Measurements from ENCODE around the gene KRT82.

The KRT82 gene

DNA sequence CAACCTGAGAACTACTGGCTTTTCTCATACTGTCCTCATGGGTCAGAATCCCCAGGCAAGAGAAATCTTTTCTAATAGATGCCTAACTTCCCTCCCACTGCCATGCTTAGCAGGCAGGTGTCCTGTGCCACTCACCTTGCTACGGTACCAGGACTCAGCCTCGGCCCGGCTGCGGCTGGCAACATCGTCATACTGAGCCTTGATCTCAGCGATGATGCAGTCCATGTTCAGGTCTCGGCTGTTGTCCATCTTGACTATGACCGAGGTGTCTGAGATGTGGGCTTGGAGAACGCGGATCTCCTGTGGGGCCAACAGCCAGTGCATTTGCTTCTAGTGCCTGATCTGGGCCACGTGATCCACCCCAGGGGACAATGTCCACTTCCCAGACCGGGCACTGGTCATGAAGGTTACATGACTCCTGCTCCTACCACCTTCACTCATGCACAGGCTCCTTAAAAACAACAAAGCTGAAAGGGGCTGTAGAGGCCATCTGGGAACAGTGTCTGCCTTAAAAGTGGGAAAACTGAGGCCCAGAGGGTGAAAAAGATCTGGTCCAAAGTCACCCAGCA lies 42.9 kb downstream of the KRT82 start:
- no peak overlapping the region for H3K4me3 ChIP-seq (ENCODE audit: control insufficient read depth, low read depth, low read length)
- TF ChIP-seq, protein P1, sequence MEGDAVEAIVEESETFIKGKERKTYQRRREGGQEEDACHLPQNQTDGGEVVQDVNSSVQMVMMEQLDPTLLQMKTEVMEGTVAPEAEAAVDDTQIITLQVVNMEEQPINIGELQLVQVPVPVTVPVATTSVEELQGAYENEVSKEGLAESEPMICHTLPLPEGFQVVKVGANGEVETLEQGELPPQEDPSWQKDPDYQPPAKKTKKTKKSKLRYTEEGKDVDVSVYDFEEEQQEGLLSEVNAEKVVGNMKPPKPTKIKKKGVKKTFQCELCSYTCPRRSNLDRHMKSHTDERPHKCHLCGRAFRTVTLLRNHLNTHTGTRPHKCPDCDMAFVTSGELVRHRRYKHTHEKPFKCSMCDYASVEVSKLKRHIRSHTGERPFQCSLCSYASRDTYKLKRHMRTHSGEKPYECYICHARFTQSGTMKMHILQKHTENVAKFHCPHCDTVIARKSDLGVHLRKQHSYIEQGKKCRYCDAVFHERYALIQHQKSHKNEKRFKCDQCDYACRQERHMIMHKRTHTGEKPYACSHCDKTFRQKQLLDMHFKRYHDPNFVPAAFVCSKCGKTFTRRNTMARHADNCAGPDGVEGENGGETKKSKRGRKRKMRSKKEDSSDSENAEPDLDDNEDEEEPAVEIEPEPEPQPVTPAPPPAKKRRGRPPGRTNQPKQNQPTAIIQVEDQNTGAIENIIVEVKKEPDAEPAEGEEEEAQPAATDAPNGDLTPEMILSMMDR (conservative IDR thresholded peaks at IDR 0.05; ENCODE audit: control insufficient read depth, insufficient read depth, low read depth, low read length): no peak
- no peak for DNase-seq (ENCODE audit: low read depth)

DNA sequence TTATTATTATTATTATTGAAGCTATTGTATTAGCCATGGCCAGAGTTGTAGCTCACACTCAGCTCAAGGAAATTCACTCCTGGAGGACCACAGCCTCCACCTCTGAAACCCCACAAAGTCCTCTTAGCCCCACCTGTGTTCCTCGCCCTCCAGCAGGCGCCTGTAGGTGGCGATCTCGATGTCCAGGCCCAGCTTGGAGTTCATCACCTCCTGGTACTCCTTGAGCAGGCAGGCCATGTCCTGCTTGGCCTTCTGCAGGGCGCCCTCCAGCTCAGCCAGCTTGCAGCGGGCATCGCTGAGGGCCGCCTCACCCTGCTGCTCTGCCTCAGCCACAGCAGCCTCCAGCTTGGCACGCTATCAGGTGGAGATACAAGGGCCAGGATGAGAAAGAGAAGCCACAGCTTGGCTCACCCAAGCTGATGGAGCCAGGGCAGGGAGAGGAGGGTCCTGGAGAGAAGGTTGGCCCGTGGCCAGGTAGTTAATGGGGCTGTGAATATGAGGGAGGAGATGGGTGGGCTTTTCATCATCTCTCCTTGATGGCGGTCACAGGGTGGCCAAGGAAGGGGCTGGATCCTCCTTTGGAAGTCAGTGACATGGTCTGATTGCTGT lies 43.9 kb downstream of the KRT82 start:
- TF ChIP-seq, protein P1 (conservative IDR thresholded peaks at IDR 0.05; ENCODE audit: control insufficient read depth, insufficient read depth, low read depth, low read length): peak; percentile 32
- no peak overlapping the region for H3K4me3 ChIP-seq (ENCODE audit: control insufficient read depth, low read depth, low read length)
- DNase-seq (ENCODE audit: low read depth): no peak

DNA sequence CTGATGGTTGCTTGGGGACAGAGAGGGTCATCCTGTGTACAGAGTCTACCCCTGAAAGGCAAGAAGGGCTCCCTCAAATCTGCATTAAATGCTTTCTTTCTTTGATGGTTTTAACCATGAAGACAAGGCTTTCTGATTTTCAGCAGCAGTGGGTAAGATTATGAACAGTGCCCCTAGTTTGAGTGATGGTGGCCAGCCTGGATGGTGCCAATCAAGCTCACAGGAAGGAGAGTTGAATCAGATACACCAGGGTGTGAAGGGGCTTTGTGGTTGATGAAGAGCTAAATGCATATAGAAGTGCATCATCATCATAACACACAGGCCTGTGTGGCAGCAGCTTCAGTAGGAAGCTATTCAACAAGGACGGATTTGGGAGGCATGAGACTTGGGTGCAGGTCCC lies 44.6 kb downstream of the KRT82 start:
- TF ChIP-seq, protein P1 (conservative IDR thresholded peaks at IDR 0.05; ENCODE audit: control insufficient read depth, insufficient read depth, low read depth, low read length): no peak
- no peak for DNase-seq (ENCODE audit: low read depth)
- H3K4me3 ChIP-seq (ENCODE audit: control insufficient read depth, low read depth, low read length): no peak overlapping the region

DNA sequence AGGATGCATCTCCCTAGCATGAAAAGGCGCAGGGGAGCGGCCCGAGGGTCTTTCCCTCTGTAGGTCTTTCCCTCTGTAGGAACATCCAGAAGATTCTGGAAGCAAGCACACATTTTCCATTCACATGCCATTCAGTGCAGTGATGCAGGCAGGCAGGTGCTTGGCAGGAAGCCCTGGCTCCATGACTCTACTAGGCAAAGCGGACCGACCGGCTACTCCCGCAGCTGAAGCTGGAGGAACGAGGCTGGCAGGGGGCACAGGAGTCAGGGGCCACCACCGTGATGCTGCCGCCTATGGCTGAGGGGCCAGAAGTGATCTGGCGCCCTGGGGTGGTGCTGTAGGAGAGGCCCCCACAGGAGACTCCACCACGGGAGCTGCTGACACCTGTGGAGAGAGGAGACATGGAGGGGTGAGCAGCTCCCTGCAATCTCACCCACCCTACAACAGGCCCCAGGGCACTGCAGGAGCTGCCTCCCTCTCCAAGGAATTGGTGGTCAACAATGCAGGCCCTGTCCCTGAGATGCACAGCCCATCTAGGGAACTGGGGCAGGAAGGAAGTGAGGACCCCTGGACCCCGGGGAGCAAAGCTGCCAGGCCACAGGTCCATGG lies 45.4 kb downstream of the KRT82 start:
- no peak for DNase-seq (ENCODE audit: low read depth)
- TF ChIP-seq, protein P1 (conservative IDR thresholded peaks at IDR 0.05; ENCODE audit: control insufficient read depth, insufficient read depth, low read depth, low read length): no peak
- H3K4me3 ChIP-seq (ENCODE audit: control insufficient read depth, low read depth, low read length): no peak overlapping the region

DNA sequence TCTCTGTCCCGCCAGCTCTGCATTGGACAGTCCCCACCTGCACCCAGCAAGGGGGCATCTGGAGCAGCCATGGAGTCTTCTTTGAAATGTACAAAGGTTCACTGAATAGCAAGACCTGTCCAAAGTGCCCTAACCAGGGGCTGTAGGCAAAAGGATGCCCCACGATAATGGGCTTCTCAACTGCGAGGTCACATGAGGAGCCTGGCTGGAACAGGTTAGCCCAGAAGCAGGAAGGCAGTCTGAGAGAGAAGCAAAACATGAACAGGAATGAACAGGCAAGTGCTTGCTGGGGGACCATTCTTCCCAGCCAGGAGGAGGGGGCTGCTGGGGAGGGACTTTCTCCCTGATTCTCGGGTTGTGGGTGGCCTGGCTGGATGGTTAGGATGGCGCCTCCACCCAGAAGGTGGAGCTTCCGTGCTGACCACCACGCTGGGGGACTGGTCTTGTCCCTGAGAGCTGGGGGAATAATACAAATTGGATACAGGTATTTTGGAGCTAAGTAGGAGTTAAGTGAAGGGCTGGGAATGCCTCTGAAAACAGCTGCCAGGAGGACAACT lies 46.0 kb downstream of the KRT82 start:
- no peak overlapping the region for H3K4me3 ChIP-seq (ENCODE audit: control insufficient read depth, low read depth, low read length)
- TF ChIP-seq, protein P1 (conservative IDR thresholded peaks at IDR 0.05; ENCODE audit: control insufficient read depth, insufficient read depth, low read depth, low read length): no peak
- no peak for DNase-seq (ENCODE audit: low read depth)

DNA sequence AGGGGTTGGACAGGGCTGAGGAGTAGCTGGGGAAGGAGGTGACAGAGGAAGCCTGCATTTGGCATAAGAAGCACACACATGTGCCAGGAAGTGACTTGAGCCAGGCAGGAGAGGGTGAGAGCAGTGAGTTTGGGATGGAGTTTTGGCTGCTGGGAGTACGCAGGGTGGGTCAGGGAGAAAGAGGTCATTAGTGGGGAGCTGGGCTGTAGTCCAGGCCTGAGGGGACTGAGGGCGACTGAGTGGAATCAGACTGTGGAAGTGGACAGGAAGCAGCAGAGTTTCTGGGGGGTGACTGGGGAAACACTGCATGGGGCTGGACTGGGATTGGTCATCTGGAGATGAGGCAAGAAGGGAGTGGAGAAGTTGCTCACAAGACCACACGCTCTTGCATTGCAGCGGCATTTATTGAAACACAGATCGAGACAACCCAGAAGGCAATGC lies 46.5 kb downstream of the KRT82 start:
- H3K4me3 ChIP-seq (ENCODE audit: control insufficient read depth, low read depth, low read length): no peak overlapping the region
- peak; percentile 11 for DNase-seq (ENCODE audit: low read depth)
- TF ChIP-seq, protein P1 (conservative IDR thresholded peaks at IDR 0.05; ENCODE audit: control insufficient read depth, insufficient read depth, low read depth, low read length): no peak

All from fibroblast of mammary gland (primary cell).